Endothelial cell of hepatic sinusoid (primary cell): Measurements from ENCODE around the gene CPAMD8.
"Not testable (repeated sequence)": the region's sequence is repeated elsewhere in the genome, so short reads cannot be mapped to it uniquely, and the experiment has no call there.

Experiments
- in situ Hi-C: cut with HindIII; loops from 2 replicates; pipeline ENCODE4 v1.10.0; 2017; ENCODE audit warnings: low sequenced_read_pairs

CPAMD8 gene

GRCh38 chr19:16878181-16878965, 148.2 kb downstream of the CPAMD8 start:
- in situ Hi-C loops, result no loop called here

DNA sequence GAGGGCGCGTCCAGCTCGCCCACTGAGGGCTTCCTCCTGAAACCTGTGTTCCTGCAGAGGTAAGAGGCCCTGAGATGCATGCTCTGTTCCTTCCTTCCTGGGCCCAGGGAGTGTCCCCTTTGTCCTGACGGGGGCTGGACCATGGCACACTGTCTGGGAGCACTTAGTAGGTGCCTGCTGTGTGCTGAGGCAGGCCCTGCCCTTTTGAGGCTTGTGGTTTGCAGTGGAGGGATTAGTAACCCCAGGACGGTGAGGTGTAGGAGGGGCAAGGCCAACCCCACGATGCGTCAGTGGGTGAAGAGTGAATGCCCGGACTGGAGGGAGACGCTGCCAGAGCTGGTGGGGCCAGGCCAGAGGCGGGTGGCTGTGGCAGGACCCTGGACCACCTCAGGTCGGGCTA, 149.0 kb downstream of the CPAMD8 start:
- in situ Hi-C loops, result no loop called here

DNA sequence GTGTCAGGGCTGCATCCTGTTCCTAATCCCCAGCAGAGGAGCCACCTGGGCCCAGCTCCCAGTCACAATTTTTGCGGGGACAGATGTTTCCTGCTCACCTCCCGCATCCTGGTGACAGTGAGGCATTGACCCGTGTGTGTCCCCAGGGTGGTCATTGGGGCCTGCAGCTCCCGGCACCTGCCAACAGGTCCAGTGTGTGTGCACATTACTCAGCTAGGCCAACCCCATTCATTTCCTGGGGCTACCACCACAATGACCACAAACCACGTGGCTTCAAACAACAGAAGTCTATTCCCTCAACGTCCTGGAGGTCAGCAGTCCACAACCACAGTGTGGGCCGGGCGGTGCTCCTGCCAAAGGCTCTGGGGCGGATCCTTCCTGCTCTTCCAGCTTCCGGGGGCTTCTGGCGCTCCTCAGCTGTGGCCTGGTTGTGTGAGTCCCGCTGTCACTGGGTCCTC, 149.7 kb downstream of the CPAMD8 start:
- in situ Hi-C loops, result no loop called here

GRCh38 chr19:16875584-16876555, 150.7 kb downstream of the CPAMD8 start:
- in situ Hi-C loops, result no loop called here

- in situ Hi-C loops, result not testable (repeated sequence)
These were observed 151.7 kb downstream of the CPAMD8 start for GRCh38 chr19:16874978-16875299.

DNA sequence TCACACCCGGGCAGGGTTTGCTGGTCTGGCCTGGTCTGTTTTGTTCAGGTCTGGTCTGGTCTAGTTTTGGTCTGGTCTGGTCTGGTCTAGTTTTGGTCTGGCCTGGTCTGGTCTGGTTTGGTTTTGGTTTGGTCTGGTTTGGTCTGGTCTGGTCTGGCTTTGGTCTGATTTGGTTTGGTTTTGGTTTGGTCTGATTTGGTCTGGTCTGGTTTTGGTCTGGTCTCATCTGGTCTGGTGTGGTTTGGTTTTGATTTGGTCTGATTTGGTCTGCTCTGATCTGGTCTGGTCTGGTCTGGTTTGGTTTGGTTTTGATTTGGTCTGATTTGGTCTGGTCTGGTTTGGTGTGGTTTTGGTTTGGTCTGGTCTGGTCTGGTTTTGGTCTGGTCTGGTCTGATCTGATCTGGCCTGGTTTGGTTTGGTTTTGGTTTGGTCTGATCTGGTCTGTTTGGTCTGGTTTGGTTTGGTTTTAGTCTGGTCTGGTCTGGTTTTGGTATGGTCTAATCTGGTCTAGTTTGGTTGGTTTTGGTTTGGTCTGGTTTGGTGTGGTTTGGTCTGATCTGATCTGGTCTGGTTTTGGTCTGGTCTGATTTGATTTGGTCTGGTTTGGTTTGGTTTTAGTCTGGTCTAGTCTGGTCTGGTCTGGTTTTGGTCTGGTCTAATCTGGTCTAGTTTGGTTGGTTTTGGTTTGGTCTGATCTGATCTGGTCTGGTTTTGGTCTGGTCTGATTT, 152.2 kb downstream of the CPAMD8 start:
- in situ Hi-C loops, result no loop called here

DNA sequence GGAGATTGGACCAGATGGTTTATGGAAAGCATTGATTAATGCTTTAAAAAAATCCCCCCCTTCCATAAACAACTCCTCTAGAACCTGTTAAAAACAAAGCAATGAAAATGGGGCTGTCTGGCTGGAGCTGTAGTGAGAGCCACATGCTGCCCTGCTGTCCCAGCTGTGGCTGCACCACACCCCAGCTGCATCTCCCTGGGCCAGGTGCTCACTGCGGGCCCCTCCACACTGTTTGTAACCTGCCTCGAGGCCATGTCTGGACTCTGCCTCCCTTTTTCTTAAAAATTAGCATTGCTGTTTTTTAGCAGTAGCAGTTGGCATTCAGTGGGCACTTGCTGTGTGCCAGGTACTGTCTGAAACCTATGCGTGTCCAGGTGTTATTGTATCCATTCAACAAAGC, 153.0 kb downstream of the CPAMD8 start:
- in situ Hi-C loops, result no loop called here

DNA sequence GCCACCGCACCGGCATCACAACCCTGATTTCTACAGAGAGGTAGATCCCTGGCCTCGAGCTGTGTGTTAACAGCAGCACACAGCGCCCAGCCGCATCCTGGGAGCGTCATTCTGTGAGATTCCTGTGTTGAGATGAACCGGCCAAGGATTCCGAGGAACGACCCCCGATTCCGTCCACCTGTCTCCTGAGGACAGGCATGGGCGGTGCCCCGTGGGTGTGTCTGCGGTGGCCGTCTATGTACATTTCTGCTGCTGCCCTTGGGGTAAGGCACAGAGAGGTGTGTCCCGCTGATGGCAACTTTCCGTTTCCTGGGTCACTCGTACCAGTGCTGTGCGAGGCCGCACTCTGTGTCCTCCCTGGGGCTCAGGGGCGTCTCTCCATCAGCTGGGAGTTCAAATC, 153.9 kb downstream of the CPAMD8 start:
- in situ Hi-C loops, result no loop called here

DNA sequence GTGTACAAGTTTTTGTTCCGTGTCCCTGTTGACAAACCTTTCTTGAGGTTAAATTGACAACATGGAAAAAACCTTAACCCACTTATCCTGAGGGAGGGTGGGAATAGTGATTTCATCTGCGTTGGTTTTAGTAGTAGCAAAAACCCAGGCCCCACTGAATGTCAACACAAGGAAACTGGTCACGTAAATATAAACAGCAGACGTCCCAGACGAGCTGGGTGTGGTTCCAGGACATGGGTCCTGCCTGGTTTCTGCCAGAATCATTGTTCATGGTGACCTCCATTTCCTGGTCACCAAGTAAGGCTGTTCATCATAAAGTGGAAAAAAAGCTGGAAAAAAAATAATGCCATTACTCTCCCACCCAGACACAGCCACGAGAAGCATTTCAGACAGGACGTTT, 154.7 kb downstream of the CPAMD8 start:
- in situ Hi-C loops, result no loop called here

- in situ Hi-C loops, result loop anchor here (10.0 kb wide), 1 partner anchor 135 kb away; no protein-coding TSS in a partner anchor
These were observed 157.2 kb downstream of the CPAMD8 start for GRCh38 chr19:16869331-16869972.

GRCh38 chr19:16868423-16869130, 158.0 kb downstream of the CPAMD8 start:
- in situ Hi-C loops, result loop anchor here (10.0 kb wide), 1 partner anchor 134 kb away; no protein-coding TSS in a partner anchor

GRCh38 chr19:16867211-16867610, 159.4 kb downstream of the CPAMD8 start:
- in situ Hi-C loops, result loop anchor here (10.0 kb wide), 1 partner anchor 132 kb away; no protein-coding TSS in a partner anchor

- in situ Hi-C loops, result loop anchor here (10.0 kb wide), 1 partner anchor 128 kb away; no protein-coding TSS in a partner anchor
These were observed 163.7 kb downstream of the CPAMD8 start for GRCh38 chr19:16862826-16863415.

GRCh38 chr19:16861834-16862233, 164.8 kb downstream of the CPAMD8 start:
- in situ Hi-C loops, result loop anchor here (10.0 kb wide), 1 partner anchor 127 kb away; no protein-coding TSS in a partner anchor

DNA sequence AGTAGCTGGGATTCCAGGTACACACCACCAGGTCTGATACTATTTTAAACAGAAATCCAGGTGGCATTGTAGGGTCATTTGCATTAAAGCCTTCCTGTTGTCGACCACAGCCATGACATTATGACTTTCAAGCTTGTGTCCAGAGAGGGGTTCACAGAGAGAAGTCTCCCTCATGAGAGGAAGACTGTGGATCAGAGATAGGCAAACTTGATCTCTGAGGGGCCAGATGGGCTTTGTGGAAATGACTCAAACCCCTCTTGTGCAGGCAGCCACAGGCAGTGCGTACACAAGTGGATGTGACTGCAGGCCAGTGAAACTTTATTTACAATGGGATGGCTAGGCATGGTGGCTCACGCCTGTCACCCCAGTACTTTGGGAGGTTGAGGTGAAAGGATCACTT, 165.6 kb downstream of the CPAMD8 start:
- in situ Hi-C loops, result loop anchor here (10.0 kb wide), 1 partner anchor 126 kb away; no protein-coding TSS in a partner anchor

DNA sequence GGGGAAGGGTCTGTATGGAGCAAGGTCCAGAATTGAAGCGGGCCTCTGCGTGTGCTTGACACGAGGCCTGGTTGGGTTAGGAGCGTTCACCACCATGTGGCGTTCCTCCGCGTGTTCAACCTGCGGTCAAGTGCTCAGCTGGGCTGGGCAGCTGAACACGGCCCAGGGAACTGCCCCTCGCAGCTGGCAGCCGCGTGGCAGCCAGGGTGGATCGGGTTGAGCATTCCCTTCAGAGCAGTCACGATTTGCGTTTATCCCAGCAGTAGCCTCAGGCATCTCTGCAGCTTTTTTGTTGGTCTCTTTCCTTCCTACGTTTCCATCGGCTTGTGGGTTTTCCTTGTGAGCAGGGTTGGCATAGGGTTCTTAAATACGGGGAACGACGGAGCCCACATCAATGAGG, 166.5 kb downstream of the CPAMD8 start:
- in situ Hi-C loops, result loop anchor here (10.0 kb wide), 1 partner anchor 125 kb away; no protein-coding TSS in a partner anchor

GRCh38 chr19:16859626-16860025, 167.0 kb downstream of the CPAMD8 start:
- in situ Hi-C loops, result loop anchor here (10.0 kb wide), 1 partner anchor 125 kb away; no protein-coding TSS in a partner anchor

DNA sequence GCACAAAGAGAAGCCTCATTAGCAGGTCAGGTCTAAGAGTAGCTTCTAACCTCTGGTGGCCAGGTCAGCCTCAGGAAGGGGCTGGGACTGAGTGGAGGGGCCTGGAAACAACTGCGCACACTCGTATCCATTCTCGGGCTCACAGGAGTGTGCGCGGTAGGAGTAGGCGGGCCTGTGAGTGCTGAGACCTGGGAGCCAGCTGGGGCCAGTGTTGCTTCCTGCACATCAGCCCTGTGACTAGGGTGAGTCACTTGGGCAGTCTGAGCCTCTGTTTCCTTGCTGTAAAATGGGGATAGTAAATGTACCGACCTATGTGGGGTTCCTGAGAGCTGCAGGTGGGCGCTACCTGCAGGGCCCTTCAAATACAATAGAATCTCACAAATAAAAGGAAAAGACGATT, 170.5 kb downstream of the CPAMD8 start:
- in situ Hi-C loops, result no loop called here

- in situ Hi-C loops, result no loop called here
These were observed 173.5 kb downstream of the CPAMD8 start for GRCh38 chr19:16853066-16853465.
